ENCODE measurements around the gene AMPD1.
A peak's percentile ranks its signal among the peaks of the same experiment; 100 is the strongest.

Gene AMPD1

GRCh38 chr1:114716304-114717170, 21.2 kb upstream of the AMPD1 start, which contains the start of gene NRAS:
NRAS (minus strand) TSS chr1:114716771; CDS start chr1:114716160, 611 bp downstream.
- peaks cover 4 to 19% of the 10 kb centered on the region in 2 donors for H3K4me1 Mint-ChIP-seq
- DNase-seq (peak; percentile 92), ATAC-seq (replicated peaks) (peak; percentile 97 to 98)
- peak within 1 kb of the TSS; percentile 99 for H3K27ac Mint-ChIP-seq
- no peaks in the 10 kb centered on the region for H3K9me3 Mint-ChIP-seq
- H3K36me3 Mint-ChIP-seq, result peaks cover 33 to 40% of the 10 kb centered on the region in 2 donors
- H3K27me3 Mint-ChIP-seq, result no peaks in the 10 kb centered on the region
- H3K4me3 Mint-ChIP-seq, result peak within 1 kb of the TSS; percentile 90 to 96

GRCh38 chr1:114715952-114716303, 20.6 kb upstream of the AMPD1 start:
- Mint-ChIP-seq H3K36me3 (peaks cover 29 to 36% of the 10 kb centered on the region in 2 donors), H3K4me1 (peaks cover 4 to 19% of the 10 kb centered on the region in 2 donors), H3K9me3 (no peaks in the 10 kb centered on the region), H3K4me3 (peak overlapping the region; percentile 90 to 96), H3K27ac (peak overlapping the region; percentile 99), H3K27me3 (no peaks in the 10 kb centered on the region)
- ATAC-seq (replicated peaks) (no peak), DNase-seq (no peak)

- no peaks in the 10 kb centered on the region for H3K9me3 Mint-ChIP-seq
- peaks cover 4 to 6% of the 10 kb centered on the region in 2 donors for H3K4me1 Mint-ChIP-seq
- ATAC-seq (replicated peaks), result no peak
- H3K36me3 Mint-ChIP-seq, result peaks cover 19 to 32% of the 10 kb centered on the region in 2 donors
- no peak overlapping the region for H3K27ac Mint-ChIP-seq
- no peak for DNase-seq
- H3K27me3 Mint-ChIP-seq, result no peaks in the 10 kb centered on the region
- no peak overlapping the region for H3K4me3 Mint-ChIP-seq
Observed at GRCh38 chr1:114712977-114713376, 17.6 kb upstream of the AMPD1 start.

- H3K9me3 Mint-ChIP-seq, result no peaks in the 10 kb centered on the region
- no peak overlapping the region for H3K27ac Mint-ChIP-seq
- no peak for DNase-seq
- no peak for ATAC-seq (replicated peaks)
- no peaks in the 10 kb centered on the region for H3K27me3 Mint-ChIP-seq
- H3K4me1 Mint-ChIP-seq, result peaks cover 2 to 6% of the 10 kb centered on the region in 2 donors
- H3K4me3 Mint-ChIP-seq, result no peak overlapping the region
- H3K36me3 Mint-ChIP-seq, result peaks cover 22 to 36% of the 10 kb centered on the region in 2 donors
Observed at GRCh38 chr1:114710360-114710759, 15.0 kb upstream of the AMPD1 start.

GRCh38 chr1:114707604-114708003, 12.3 kb upstream of the AMPD1 start:
- Mint-ChIP-seq H3K36me3 (peaks cover 20 to 33% of the 10 kb centered on the region in 2 donors), H3K27ac (no peak overlapping the region), H3K9me3 (no peaks in the 10 kb centered on the region), H3K27me3 (no peaks in the 10 kb centered on the region), H3K4me1 (peaks cover 0 to 2% of the 10 kb centered on the region in 2 donors), H3K4me3 (no peak overlapping the region)
- DNase-seq (no peak), ATAC-seq (replicated peaks) (no peak)

- Mint-ChIP-seq H3K4me3 (no peak overlapping the region), H3K27ac (no peak overlapping the region), H3K9me3 (no peaks in the 10 kb centered on the region), H3K36me3 (peaks cover 10 to 14% of the 10 kb centered on the region in 2 donors), H3K27me3 (no peaks in the 10 kb centered on the region), H3K4me1 (no peaks in the 10 kb centered on the region)
- DNase-seq (no peak), ATAC-seq (replicated peaks) (peak in 1 of 2 donors; percentile 36)
Observed at GRCh38 chr1:114703242-114703641, 7.9 kb upstream of the AMPD1 start.

GRCh38 chr1:114702737-114703136, 7.4 kb upstream of the AMPD1 start:
- peak in 1 of 2 donors; percentile 39 for ATAC-seq (replicated peaks)
- H3K27ac Mint-ChIP-seq, result no peak overlapping the region
- no peak overlapping the region for H3K4me3 Mint-ChIP-seq
- H3K27me3 Mint-ChIP-seq, result no peaks in the 10 kb centered on the region
- H3K4me1 Mint-ChIP-seq, result no peaks in the 10 kb centered on the region
- H3K9me3 Mint-ChIP-seq, result no peaks in the 10 kb centered on the region
- DNase-seq, result no peak
- H3K36me3 Mint-ChIP-seq, result peaks cover 9 to 11% of the 10 kb centered on the region in 2 donors

GRCh38 chr1:114701931-114702330, 6.6 kb upstream of the AMPD1 start:
- Mint-ChIP-seq H3K27me3 (peaks cover 0 to 2% of the 10 kb centered on the region in 2 donors), H3K4me1 (no peaks in the 10 kb centered on the region), H3K4me3 (no peak overlapping the region), H3K9me3 (no peaks in the 10 kb centered on the region), H3K36me3 (peaks cover 3 to 4% of the 10 kb centered on the region in 2 donors), H3K27ac (no peak overlapping the region)
- DNase-seq (no peak), ATAC-seq (replicated peaks) (no peak)

GRCh38 chr1:114700036-114700600, 4.8 kb upstream of the AMPD1 start:
- no peak for ATAC-seq (replicated peaks)
- no peak for DNase-seq
- Mint-ChIP-seq H3K36me3 (peaks cover 1 to 4% of the 10 kb centered on the region in 2 donors), H3K27ac (no peak overlapping the region), H3K27me3 (peaks cover 0 to 4% of the 10 kb centered on the region in 2 donors), H3K4me3 (no peak overlapping the region), H3K4me1 (no peaks in the 10 kb centered on the region), H3K9me3 (no peaks in the 10 kb centered on the region)

GRCh38 chr1:114696810-114697209, 1.5 kb upstream of the AMPD1 start:
- H3K9me3 Mint-ChIP-seq, result no peaks in the 10 kb centered on the region
- ATAC-seq (replicated peaks) (no peak), DNase-seq (no peak)
- H3K27me3 Mint-ChIP-seq, result peaks cover 0 to 4% of the 10 kb centered on the region in 2 donors
- H3K4me3 Mint-ChIP-seq, result no peak overlapping the region
- H3K36me3 Mint-ChIP-seq, result no peaks in the 10 kb centered on the region
- no peaks in the 10 kb centered on the region for H3K4me1 Mint-ChIP-seq
- no peak overlapping the region for H3K27ac Mint-ChIP-seq

GRCh38 chr1:114694540-114695310, 621 bp downstream of the AMPD1 start:
- Mint-ChIP-seq H3K27ac (no peak overlapping the region), H3K9me3 (no peaks in the 10 kb centered on the region), H3K4me1 (no peaks in the 10 kb centered on the region), H3K4me3 (no peak overlapping the region), H3K36me3 (no peaks in the 10 kb centered on the region), H3K27me3 (peaks cover 7 to 14% of the 10 kb centered on the region in 2 donors)
- ATAC-seq (replicated peaks) (no peak), DNase-seq (no peak)

- Mint-ChIP-seq H3K27ac (no peak overlapping the region), H3K27me3 (peaks cover 12 to 31% of the 10 kb centered on the region in 2 donors), H3K36me3 (no peaks in the 10 kb centered on the region), H3K9me3 (no peaks in the 10 kb centered on the region), H3K4me3 (no peak overlapping the region), H3K4me1 (no peaks in the 10 kb centered on the region)
- ATAC-seq (replicated peaks), result no peak
- DNase-seq, result no peak
Observed at GRCh38 chr1:114692947-114693346, 2.4 kb downstream of the AMPD1 start.

- peaks cover 20 to 46% of the 10 kb centered on the region in 2 donors for H3K27me3 Mint-ChIP-seq
- no peaks in the 10 kb centered on the region for H3K9me3 Mint-ChIP-seq
- DNase-seq (no peak), ATAC-seq (replicated peaks) (no peak)
- H3K4me3 Mint-ChIP-seq, result no peak overlapping the region
- H3K4me1 Mint-ChIP-seq, result no peaks in the 10 kb centered on the region
- no peak overlapping the region for H3K27ac Mint-ChIP-seq
- H3K36me3 Mint-ChIP-seq, result no peaks in the 10 kb centered on the region
Observed at GRCh38 chr1:114691061-114691460, 4.3 kb downstream of the AMPD1 start.

- no peak for ATAC-seq (replicated peaks)
- Mint-ChIP-seq H3K4me1 (no peaks in the 10 kb centered on the region), H3K36me3 (no peaks in the 10 kb centered on the region), H3K9me3 (no peaks in the 10 kb centered on the region), H3K4me3 (no peak overlapping the region), H3K27ac (no peak overlapping the region), H3K27me3 (peaks cover 26 to 55% of the 10 kb centered on the region in 2 donors)
- no peak for DNase-seq
Observed at GRCh38 chr1:114690148-114690547, 5.2 kb downstream of the AMPD1 start.
